ENCODE data around the gene RAP2B.

- TF ChIP-seq CTCF (optimal IDR thresholded peaks at IDR 0.05 in 1 of 3, IDR thresholded peaks at IDR 0.05 in 1 of 3, conservative IDR thresholded peaks at IDR 0.05 in 1 of 3; ENCODE audit: extremely low read depth in 1 of 3, insufficient read depth in 2 of 3, low read length in 3 of 3) (no peak), EZH2 (IDR thresholded peaks at IDR 0.05; ENCODE audit: low read length) (no peak)
Observed at GRCh38 chr3:153160451-153161137, 1.4 kb upstream of the RAP2B start.

All from keratinocyte (primary cell).